ENCODE measurements around the gene RANBP3. TPM values are rescaled to one million over a fixed set of nuclear protein-coding genes. Genes with fewer than 3 reads are reported as not detected.
A peak's percentile ranks its signal among the peaks of the same experiment; 100 is the strongest.

RANBP3 gene
- total and polyA plus RNA-seq, 2 of the 8 experiments (the other 6 are each of a cell fraction or from before 2014, with no cell fraction given), result 95.4 to 122 TPM

- H3K14ac ChIP-seq (ENCODE audit: insufficient read length), result no peak within 1 kb of the TSS
- DNase-seq (ENCODE audit: low read depth in 1 of 2, low spot score in 2 of 2) (peak; percentile 99 to 100), FAIRE-seq (peak; percentile 95)
- no peaks in the 10 kb centered on the region for H3K27me3 ChIP-seq (replicated peaks in 1 of 4; ENCODE audit: control insufficient read depth in 3 of 4, extremely low read depth in 1 of 4, insufficient read depth in 3 of 4, low read length in 3 of 4)
- H3K4ac ChIP-seq (replicated peaks; ENCODE audit: insufficient read length, low read depth, low read length), result no peak within 1 kb of the TSS
- no peak within 1 kb of the TSS for H2BK20ac ChIP-seq (ENCODE audit: low read length)
- peak within 1 kb of the TSS; percentile 97 for H4K8ac ChIP-seq (ENCODE audit: extremely low read depth, insufficient read depth, low read length)
- peak within 1 kb of the TSS; percentile 87 for H3K27ac ChIP-seq (ENCODE audit: low read depth, low read length)
- ChIA-PET CTCF (ENCODE audit: partially characterized antibody) (interaction anchor here (1.7 to 6.5 kb wide), 3 partner anchors 63 to 100 kb away, joined by 3 to 43 read pairs (median 12); partner anchors contain the start of gene NRTN), POLR2A (ENCODE audit: partially characterized antibody) (interaction anchor here (0.7 to 6.1 kb wide), 15 partner anchors 9 to 215 kb away, joined by 3 to 49 read pairs (median 7); partner anchors contain the start of genes CAPS, LONP1, RANBP3 and RPL36)
- peaks cover 9% of the 10 kb centered on the region for H3K23me2 ChIP-seq (ENCODE audit: low read depth, low read length)
- H3K4me2 ChIP-seq (ENCODE audit: insufficient read depth in 1 of 2, low read depth in 2 of 2, low read length in 2 of 2), result peak within 1 kb of the TSS; percentile 58 to 90
- peak within 1 kb of the TSS; percentile 81 for H3K56ac ChIP-seq (replicated peaks; ENCODE audit: insufficient read length, low read depth, low read length)
- no peaks in the 10 kb centered on the region for H3K36me3 ChIP-seq (ENCODE audit: control insufficient read depth in 2 of 4, insufficient read depth in 4 of 4, low read length in 3 of 4)
- WGBS, 2 experiments (ENCODE audit: extremely low coverage in 1 of 2, insufficient coverage in 1 of 2, insufficient read length in 1 of 2, insufficient replicate concordance in 2 of 2, low coverage in 1 of 2, low lambda C conversion rate in 2 of 2, missing lambda C conversion rate in 1 of 2), result 1% methylated on average over 33 of the region's 61 CpGs; no CpG with 5 or more reads in 1 of the 2 experiments
- H3K4me3 ChIP-seq (ENCODE audit: extremely low read depth in 1 of 4, insufficient read depth in 2 of 4, low read depth in 3 of 4, low read length in 4 of 4), result peak within 1 kb of the TSS; percentile 80 to 99 (median 95)
- H3K79me2 ChIP-seq (ENCODE audit: control insufficient read depth in 1 of 2, insufficient read depth in 2 of 2, low read length in 2 of 2), result peaks cover 3 to 33% of the 10 kb centered on the region in 2 experiments; a peak in 3 of 4 replicates
- H4K91ac ChIP-seq (replicated peaks; ENCODE audit: insufficient read length, low read length), result no peak within 1 kb of the TSS
- peak within 1 kb of the TSS; percentile 65; the same call in 1 of the 2 replicates for H2BK12ac ChIP-seq (ENCODE audit: low read depth, low read length)
- H2BK120ac ChIP-seq (replicated peaks; ENCODE audit: low read depth, low read length), result no peak within 1 kb of the TSS
- peaks cover 5% of the 10 kb centered on the region for H3K79me1 ChIP-seq (ENCODE audit: low read depth, low read length)
- H3K4me1 ChIP-seq (replicated peaks in 1 of 4; ENCODE audit: control insufficient read depth in 3 of 4, insufficient read depth in 4 of 4, low read length in 3 of 4), result peaks cover 0 to 5% (median 0%) of the 10 kb centered on the region in 4 experiments; a peak in 4 of 7 replicates
- H3K9me3 ChIP-seq (ENCODE audit: insufficient read depth in 2 of 2, low read depth in 1 of 2, low read length in 1 of 2), result no peaks in the 10 kb centered on the region
- H2BK15ac ChIP-seq (ENCODE audit: low read length), result 0 out of 2 replicates have a peak within 1 kb of the TSS, but pooled peaks have one; percentile 65
- peak within 1 kb of the TSS; percentile 65 to 99 (median 88) for H3K9ac ChIP-seq (replicated peaks in 1 of 4; ENCODE audit: extremely low read depth in 1 of 4, low read depth in 3 of 4, low read length in 3 of 4)
- peak within 1 kb of the TSS; percentile 84 for H3K18ac ChIP-seq (ENCODE audit: extremely low read depth, low read length)
- no peak within 1 kb of the TSS for H3K23ac ChIP-seq (ENCODE audit: insufficient read length)
- peaks cover 3 to 11% of the 10 kb centered on the region in 2 experiments for H4K20me1 ChIP-seq (replicated peaks in 1 of 2; ENCODE audit: control insufficient read depth in 1 of 2, insufficient read depth in 2 of 2, low read length in 2 of 2)
- no peak within 1 kb of the TSS for H2AK5ac ChIP-seq (ENCODE audit: low read depth, low read length)
- peak within 1 kb of the TSS; percentile 97; the same call in 1 of the 2 replicates for H2AFZ ChIP-seq (ENCODE audit: low read length)
- H4K5ac ChIP-seq (ENCODE audit: insufficient read length, low read depth, low read length), result peak within 1 kb of the TSS; percentile 94
- H2BK5ac ChIP-seq (ENCODE audit: low read depth, low read length), result peak within 1 kb of the TSS; percentile 98
- TF ChIP-seq CTCF (IDR thresholded peaks at IDR 0.05; ENCODE audit: control extremely low read depth in 1 of 3, insufficient read depth in 1 of 3, low read depth in 1 of 3, low read length in 3 of 3) (peak in 1 of 3 experiments; percentile 9; a peak in 1 of 4 replicates), RXRA (IDR thresholded peaks at IDR 0.05; ENCODE audit: insufficient read depth, low read depth, low read length) (no peak), CREB1 (IDR thresholded peaks at IDR 0.05) (no peak), GABPA (IDR thresholded peaks at IDR 0.05; ENCODE audit: borderline replicate concordance, insufficient read depth, low read length) (no peak), NRF1 (IDR thresholded peaks at IDR 0.05; ENCODE audit: low read depth, low read length) (peak; percentile 44), SUZ12 (IDR thresholded peaks at IDR 0.05; ENCODE audit: low read length) (no peak), USF2 (IDR thresholded peaks at IDR 0.05; ENCODE audit: low read length) (no peak)
Measured at GRCh38 chr19:5904352-5905113, 73.4 kb downstream of the RANBP3 start, which contains the start of gene VMAC. Gene VMAC (plus strand): TSS chr19:5904872. CDS start chr19:5904891, 19 bp downstream.

Data from H1 (cell line).